HG03521 (cell line): ENCODE data around the gene ACAA2.
A peak's percentile ranks its signal among the peaks of the same experiment; 100 is the strongest.
"Not testable (repeated sequence)": the region's sequence is repeated elsewhere in the genome, so short reads cannot be mapped to it uniquely, and the experiment has no call there.

ENCODE experiments used
- ATAC-seq: cut with Tn5 transposase; IDR thresholded peaks from one replicate; pipeline ENCODE4 v1.9.1; 2021; ENCODE audit warnings: mild to moderate bottlenecking, moderate library complexity; ENCODE audit not compliant: unreplicated experiment

Gene ACAA2

DNA sequence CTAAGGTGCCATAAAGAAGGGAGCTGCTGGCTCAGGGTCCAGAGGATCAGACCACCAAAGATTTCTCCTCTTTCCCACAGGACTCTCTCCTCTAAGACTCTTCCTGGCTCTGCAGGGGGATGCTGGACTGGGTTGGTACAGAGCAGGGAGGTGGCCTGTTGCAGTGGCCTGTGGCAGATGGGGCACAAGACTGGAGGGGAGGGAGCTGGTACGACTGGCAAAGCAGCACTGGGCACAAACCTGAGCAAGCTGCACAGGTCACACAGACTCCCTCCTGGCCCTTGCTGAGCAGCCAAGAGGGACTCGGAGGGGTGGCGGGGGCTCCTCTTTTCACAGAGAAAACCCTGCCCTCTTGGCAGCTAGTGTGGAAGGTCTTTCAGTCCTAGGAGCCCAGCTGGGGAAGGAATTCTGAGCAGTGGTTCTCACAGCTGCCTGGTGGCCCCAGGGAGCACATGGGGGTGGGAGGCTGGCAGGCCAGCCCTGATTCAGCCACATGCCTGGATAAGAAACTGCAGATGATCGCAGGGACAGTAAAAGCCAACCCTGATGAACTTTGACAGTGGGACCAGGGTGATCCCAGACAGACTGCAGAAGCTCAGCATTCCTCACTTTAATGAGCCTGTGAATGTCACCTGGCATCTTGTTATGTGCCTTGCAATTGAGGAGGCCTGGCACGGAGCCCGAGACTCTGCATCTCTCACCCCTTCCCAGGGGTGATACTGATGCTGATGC is 32.5 kb upstream of the ACAA2 start:
- ATAC-seq, result no peak

DNA sequence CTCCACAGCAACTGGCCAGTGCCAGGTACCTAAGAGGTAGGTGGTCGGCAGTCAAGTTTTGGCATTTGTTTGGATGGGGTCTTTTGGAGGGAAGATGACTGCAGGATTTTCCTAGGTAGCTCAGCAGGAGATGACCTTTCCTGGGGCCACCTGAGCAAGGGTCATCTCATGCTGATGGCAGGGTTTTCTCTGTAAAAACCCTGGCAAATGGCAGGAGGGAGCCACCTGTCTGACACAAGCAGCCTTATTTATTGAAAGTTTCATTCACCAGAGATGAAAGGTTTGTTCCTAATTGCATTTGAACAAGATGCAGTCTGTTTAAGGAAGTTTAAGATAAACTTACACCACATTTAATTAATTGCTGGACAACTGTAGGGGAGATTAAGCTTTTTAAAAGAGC is 31.6 kb upstream of the ACAA2 start:
- ATAC-seq, result no peak

DNA sequence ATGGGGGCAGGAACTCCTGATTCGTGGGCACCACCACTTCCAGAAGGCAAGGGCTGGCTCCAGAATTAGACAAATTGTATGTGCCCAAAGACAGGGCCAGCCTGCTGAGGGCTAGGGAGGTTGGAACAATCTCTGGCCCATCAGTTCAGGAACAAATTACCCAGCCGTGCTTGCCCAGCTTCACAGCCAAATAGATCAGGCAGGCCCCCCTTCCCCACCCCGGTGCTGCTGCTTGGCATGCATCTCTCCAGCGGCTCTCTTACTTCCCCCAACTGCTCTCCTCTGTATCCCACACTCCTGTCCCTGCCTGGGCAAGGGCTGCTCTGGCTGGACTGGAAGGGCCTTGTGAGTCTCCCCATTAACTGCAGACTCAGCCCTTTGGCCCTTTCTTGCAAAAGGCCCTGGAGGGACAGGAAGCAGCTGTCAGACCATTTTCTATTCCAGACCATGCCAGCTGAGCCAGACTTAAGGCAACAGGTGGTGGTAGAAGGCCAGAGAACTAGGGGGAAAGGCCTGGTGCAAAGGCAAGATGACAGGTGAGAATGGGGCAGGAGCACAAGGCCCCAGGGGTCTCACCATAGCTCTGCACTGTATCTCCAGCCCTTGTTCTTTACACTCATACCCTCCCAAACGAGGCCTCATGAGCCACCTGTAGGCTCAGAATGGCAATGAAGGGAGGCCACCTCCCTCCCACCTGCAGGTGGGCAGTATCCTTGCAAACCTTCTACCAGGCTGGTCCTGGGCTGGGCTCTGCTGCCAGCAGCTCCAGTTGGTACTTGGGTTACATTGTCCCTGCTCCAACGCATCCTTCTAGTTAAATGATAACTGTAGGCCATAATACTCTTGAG is 30.7 kb upstream of the ACAA2 start:
- ATAC-seq, result no peak

DNA sequence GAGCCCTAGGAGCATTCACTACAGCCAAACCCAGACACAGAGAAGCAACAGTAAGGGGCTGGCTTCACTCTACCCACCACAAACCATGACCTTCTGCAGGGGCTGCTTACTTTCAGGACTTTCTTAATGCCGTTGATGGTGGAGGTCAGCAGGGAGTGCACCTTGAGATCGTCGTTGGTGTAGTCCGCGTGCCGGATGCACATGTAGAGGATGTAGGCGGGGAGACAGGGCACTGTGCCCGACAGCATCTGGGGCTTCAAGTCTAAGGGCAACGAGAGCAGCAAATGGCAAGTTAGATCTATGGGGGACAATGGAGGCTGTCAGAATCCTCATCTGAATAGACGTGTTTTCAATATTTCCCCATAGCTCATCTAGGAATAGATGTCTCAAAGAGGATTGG is 29.8 kb upstream of the ACAA2 start:
- ATAC-seq, result no peak

DNA sequence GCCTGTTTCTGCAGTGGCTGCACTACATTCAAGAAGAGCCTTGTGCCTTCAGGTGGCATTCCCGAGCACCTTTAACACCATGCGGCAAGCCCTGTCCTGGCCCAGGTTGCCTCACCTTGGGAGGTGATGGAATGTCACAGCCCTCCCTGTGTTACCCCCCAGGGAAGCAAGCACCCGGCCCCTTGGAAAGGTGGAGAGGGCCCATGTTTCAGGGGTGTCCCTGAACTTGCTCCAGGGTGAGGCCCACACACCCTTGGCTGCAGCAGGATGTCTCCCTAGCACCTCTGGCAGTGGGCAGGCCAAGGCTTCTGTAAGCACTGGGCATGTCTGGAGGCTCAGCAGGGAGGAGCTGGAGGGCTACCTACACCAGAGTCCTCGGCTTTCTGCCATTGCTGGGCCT is 29.3 kb upstream of the ACAA2 start:
- no peak for ATAC-seq

DNA sequence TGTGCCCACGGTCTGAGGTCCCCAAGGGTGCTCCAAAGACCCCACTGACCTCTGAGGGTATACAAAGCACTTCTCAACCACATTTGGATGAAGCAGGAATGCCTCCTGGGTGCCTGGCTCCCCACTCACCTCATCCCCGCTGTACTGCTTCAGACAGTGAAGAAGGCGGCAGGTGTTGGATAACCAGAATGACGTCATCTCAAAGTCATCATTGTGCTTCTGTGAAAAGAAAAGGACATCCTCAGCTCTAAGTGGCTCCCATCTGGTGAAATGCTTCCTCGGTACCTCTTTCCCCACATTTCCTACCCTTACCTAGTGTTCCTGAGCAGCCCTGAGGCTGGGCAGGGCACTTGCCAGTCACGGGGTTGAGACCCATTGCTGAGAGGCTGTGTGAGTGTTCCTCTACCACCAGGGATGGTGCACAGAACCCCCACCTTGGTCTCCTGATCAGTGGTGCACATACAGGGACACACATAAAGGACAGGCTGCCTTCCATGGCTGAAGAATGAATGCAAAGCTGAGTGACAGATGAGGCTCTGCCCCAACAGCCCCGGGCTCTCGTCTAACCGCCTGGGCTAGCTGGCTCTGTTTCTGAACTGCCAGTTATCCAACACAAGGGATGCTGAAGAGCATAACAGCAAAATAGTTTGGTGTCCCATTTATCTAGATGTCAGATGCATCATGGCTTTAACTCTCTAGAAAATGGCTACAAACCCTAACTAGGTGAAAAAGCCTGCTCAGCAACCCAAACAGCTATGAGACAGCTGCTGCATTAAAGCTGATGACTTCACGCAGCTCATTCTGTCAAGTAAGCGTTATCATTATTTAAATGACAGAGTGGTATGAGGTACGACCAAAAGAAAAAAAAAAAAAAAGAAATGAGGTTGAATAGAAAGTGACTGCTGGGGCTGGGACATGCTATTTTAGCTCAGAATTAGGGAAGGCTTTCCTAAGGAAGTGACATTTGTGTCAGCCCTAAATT is 28.2 kb upstream of the ACAA2 start:
- ATAC-seq, result no peak

DNA sequence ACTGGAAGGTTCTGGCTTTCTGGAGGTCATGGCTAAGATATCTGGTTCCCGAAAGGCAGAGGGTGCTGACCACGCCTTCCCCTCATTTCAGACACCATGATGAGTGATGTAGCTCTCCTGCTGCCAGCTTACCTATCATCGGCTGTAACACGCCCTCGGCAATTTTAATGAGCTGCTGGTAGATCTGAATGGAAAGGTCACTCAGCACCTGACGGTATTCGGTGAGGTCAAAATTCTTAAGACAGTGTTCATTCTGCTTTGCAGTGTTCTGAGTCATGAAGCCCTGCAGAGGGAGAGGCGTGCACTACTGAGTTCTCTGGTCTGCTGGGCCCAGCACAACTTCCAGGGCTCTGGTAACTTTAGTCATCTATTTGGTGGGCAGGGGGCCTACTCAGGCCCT is 25.7 kb upstream of the ACAA2 start:
- ATAC-seq, result no peak

DNA sequence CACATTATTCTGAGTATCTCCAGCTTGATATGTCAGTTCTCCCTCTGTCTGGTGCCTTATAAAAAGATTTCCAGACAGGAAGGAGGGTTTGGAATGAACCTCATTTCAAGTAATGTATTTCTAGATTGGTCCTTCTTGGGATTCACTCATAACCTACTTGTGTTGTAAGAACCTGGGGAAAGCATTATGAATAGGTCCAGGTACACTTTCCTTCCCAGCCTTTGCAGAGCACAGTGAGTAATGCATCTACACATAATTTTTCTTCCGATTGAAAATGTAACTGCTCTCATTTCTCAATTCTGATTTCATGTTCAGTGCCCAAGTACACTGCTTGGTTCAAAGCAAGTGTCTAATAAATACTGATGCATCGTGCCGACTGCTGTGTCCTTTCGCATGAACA is 25.0 kb upstream of the ACAA2 start:
- ATAC-seq, result no peak

DNA sequence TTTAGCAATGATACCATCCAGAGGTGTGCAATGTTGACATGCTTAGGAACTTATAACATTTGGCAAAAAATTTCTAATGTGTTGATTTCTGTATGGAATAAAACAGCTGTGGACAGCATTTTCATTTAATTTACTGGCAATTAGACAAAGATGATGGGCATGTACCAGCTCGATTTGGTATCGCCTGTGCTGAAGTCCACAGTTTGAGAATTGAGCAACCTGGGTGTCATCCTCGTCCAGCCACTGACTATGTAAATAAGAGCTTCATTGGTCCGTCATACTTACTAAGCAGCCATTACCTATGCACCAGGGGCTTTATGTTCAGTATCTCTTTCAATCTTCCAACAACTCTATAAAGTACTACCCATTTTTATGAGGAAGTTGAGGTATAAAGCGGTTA is 24.6 kb upstream of the ACAA2 start:
- ATAC-seq, result no peak

DNA sequence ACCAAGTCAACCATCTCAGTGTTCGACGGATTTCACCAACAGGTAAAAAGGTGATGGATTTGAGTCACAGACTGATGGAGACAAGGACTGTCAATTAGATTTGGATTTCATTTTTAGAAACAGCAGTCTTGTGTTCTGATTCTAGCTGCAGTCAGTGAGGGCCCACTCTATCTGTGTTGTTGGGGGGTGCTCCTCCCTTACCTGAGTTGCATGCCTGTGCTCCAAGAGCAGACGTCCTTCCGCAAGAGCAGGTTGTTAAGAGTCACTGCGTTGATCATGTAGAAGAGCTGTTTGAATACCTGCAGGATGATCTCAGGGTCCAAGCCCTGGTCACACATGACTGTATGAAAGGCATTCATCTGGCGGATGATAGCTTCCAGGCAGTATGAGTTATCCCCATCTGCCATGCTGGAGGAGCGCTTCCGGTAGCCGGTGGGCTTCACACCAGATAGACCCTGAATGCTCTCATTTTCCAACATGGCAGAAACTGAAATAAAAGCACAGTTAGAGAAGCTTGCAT is 24.0 kb upstream of the ACAA2 start:
- ATAC-seq, result not testable (repeated sequence)

DNA sequence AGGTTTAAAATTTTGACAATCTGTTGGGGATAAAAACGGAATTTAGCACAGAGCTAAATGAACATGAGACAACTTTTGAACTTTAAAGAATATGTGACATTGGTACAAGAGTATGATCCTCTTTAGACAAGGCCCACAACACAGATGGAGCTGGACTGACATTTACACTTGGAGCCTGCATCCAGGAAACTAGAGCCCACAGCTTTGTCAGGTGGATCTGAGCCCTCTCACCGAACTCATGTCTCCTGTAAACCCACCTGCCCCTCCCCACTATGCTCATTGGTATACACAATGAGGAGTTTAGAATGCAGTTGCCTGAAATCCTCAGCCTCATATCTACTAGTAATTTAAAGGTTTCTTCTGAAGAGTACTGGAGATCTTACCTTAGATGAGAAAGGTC is 22.1 kb upstream of the ACAA2 start:
- no peak for ATAC-seq

DNA sequence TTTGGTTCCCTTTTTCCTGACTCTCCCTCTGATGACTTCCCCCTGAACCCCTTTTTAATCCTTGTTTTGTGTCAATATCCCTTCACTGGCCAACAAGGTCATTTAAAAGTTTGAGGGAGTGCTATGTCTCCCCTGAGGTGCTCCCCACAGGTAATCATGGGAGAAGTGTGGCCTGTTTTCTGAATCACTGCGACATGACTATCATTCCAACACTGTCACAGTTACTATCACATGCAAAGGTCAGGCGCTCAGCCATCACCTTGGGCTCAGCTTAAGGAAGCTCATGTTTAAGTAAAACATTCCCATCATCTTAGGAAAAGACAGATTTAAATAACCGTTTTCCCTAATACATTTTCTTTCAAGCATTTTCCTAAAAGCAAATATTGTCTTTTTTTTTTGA is 20.9 kb upstream of the ACAA2 start:
- ATAC-seq, result no peak

DNA sequence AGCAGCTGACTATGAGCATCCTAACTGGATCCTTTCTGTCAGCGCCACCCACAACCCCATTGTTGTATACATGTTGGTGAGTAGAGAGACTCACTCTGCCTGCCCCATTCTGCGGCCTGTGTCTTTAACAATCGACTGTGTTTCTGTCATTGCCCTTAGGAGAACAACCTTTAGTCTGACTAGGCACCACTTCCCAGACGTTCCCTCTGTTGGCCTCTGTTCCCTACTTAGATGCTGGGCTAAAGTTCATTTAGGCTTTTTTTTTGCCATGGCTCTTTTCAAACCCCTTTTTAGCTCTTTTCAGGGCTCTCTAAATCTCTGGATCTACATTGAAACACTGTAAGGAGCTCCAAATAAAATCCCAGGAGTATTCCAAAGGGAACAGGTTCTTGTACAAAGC is 20.5 kb upstream of the ACAA2 start:
- ATAC-seq, result no peak

DNA sequence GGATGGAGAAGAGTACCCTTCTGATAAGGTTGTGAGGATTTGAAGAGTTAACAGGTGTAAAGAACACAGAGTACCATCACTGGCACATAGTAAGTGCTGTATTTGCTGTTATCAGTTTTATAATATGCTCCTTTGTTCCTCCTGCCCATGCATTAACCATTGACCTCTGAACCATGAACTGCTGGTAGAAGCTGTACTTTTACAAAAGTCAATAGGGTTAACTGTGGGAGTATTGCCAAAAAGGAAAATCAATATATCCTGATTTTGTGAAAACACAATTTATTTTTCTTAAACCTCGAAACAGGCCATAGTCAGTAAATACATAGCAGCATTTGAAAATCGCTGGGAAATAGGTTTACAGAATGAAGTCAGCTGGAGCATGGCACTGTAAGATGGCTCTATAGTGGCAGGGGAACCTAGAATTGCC is 18.9 kb upstream of the ACAA2 start:
- no peak for ATAC-seq

DNA sequence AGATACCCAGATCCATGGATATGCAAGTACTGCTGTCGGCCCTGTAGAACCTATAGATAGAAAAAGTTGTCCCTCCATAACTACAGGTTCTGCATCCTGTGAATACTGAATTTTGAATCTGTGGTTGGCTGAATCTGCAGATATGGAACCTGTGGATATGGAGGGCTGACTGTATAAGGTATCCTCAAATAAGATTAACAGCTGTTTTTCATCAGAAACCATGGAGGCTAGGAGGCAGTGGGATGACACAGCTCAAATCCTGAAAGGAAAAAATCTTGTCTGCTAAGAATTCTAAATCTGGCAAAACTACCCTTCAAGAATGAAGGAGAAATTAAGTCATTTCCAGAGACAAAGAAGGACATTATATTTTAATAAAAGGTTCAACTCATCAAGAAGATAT is 14.7 kb upstream of the ACAA2 start:
- no peak for ATAC-seq

DNA sequence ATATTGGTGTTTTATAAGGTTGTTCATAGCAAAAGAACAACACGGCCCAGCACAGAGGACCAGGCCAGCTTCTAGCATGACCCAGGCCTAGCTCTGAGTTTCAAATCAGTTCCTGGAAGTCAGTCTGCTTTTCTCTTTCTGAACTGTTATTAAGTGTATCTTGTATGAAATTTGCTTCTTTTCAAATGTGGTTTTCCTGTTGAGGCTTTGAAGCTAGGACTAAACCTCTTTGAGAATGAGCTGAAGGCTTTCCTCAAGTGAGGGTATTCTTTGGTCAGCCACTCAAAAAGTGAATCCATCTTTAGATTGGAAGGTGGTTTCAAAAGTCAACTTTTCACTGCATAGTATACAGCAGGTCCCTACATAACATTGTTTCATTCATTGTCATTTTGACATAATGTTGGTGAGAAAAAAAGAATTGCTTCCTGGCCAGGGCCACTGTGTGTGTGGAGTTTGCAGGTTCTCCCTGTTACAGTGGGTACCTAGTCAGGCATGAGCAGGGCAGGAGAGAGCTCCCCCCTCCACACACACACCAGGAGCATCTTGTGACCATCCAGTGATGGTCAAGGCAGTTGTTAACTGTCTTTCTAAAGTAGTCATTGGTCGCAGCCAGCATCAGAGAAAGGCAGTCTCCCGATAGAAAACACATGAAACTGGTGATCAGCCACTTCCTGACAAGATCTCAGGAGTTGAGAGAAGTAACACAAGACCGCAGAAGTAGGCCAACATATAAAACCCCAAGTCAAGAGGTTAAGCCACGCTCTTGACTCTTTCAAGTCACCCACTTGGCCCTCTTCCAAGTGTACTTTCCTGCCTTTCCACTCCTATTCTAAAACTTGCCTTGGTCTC is 6.7 kb upstream of the ACAA2 start:
- ATAC-seq, result peak; percentile 48

DNA sequence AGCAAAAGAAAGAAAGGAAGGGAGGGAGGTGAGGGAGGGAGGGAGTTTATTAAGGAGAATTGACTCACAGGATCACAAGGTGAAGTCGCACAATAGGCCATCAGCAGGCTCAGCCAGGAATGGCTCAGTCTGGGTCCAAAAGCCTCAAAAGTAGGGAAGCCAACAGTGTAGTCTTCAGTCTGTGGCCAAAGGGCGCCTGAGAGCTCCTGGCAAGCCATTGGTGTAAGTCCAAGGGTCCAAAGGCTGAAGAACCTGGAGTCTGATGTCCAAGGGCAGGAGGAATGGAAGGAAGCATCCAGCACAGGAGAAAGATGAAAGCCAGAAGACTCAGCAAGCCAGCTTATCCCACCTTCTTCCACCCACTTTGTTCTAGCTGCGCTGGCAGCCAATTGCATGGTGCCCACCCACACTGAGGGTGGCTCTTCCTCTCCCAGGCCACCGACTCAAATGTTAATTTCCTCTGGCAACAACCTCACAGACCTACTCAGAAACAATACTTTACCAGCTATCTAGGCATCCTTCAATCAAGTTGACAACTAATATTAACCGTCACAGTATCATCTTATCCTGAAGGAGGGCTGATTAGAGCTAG is 5.8 kb upstream of the ACAA2 start:
- ATAC-seq, result no peak

DNA sequence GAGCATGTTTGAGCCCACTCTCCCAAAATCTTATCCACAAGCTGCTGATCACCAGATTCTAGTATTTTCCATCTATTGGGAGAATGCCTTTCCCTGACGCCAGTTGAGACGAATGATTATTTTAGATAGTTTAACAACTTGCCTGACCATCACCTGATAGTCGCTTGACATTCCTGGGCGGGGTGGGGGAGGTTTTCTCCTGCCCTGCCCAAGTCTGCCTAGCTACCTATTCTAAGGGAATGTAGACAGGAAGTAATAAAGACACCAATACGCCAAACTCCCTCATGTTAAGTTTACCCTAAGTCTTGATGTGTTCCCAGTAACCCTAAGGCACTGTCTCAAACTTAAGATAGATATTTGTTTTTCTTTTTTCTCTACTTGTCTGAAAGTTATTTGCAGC is 4.6 kb upstream of the ACAA2 start:
- no peak for ATAC-seq

DNA sequence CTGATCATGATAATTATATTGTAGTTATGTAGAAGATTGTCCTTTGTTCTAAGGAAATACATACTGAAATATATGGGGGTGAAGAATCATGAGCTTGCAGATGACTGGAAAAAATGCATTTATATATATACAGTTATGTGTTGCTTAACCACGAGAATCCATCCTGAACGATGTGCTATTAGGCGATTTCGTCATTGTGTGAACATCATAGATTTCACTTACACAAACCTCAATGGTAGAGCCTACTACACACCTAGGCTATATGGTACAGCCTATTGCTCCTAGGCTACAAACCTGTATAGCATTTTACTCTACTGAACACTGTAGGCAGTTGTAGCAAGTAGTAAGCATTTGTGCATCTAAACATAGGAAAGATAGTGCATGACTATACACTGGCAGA is 2.6 kb upstream of the ACAA2 start:
- ATAC-seq, result no peak

DNA sequence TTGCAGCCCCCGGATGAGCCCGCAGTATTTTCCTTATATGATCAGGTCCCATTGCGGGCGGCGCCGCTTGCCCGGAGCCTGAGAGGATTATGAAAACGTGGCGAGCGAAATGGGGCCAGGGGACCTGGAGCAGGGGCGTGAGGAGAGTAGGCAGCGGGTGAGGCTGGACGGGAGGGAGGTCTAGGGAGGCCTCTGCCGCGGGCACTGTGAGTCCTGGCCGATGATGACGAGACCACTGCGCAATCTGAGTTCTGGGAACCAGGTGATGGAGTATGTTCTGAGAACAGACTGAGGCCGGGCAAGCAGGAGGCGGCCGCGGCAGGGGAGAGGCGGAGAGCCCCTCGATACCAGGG is 790 bp upstream of the ACAA2 start:
- ATAC-seq, result peak; percentile 11
